ENCODE data around the gene CASKIN2.

DNA sequence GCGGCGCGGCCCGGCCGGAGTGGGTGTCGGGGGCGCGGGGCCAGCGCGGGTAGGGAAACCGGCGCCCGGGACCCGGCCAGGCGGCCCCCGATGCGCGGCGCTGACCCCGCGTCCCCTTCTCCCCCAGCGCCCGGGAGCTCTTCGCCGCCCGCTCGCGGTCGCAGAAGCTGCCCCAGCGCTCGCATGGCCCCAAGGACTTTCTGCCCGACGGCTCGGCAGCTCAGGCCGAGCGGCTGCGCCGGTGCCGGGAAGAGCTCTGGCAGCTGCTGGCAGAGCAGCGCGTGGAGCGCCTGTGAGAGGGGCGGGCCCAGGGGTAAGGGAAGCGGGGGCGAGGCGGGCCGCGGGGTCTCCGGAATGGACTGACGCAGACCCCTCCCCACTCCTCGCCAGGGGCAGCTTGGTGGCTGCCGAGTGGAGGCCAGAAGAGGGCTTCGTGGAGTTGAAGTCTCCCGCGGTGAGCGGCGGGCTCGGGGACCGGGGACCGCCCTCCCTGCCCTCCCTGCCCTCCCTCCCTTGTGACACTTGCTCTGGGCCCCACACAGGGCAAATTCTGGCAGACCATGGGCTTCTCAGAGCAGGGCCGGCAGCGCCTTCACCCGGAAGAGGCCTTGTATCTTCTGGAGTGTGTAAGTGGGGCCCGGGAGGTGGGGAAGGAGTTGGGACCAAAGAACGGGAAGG, 1.4 kb upstream of the CASKIN2 start:
- TF ChIP-seq POLR2A (IDR thresholded peaks at IDR 0.05): no peak
- TF ChIP-seq, protein P1, sequence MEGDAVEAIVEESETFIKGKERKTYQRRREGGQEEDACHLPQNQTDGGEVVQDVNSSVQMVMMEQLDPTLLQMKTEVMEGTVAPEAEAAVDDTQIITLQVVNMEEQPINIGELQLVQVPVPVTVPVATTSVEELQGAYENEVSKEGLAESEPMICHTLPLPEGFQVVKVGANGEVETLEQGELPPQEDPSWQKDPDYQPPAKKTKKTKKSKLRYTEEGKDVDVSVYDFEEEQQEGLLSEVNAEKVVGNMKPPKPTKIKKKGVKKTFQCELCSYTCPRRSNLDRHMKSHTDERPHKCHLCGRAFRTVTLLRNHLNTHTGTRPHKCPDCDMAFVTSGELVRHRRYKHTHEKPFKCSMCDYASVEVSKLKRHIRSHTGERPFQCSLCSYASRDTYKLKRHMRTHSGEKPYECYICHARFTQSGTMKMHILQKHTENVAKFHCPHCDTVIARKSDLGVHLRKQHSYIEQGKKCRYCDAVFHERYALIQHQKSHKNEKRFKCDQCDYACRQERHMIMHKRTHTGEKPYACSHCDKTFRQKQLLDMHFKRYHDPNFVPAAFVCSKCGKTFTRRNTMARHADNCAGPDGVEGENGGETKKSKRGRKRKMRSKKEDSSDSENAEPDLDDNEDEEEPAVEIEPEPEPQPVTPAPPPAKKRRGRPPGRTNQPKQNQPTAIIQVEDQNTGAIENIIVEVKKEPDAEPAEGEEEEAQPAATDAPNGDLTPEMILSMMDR (IDR thresholded peaks at IDR 0.05): no peak
- no peak for TF ChIP-seq POLR2AphosphoS5 (IDR thresholded peaks at IDR 0.05)
